Spleen (tissue), 7 donors: ENCODE data around the gene ARHGEF10L.

ENCODE experiments used
- CTCF ChIP-seq, 11 experiments: fragments of 200-600 bp in 7 of 11; fragments of 450-650 bp in 4 of 11; sonication (generic) in 4 of 11; IDR thresholded peaks in 8 of 11; conservative IDR thresholded peaks in 3 of 11; 1 replicate in 7 of 11; 2 replicates in 4 of 11; pipeline versions ENCODE4 v1.4.0 to v1.8.0; 2016 to 2021; ENCODE audit warnings: antibody characterized with exemption in 11 of 11, inconsistent platforms in 4 of 11, mild to moderate bottlenecking in 1 of 11
- POLR2A ChIP-seq, 3 donors: fragments of 450-650 bp; IDR thresholded peaks; one replicate each; pipeline ENCODE4 v1.5.1; 2017; ENCODE audit warnings: antibody characterized with exemption in 3 of 3, mild to moderate bottlenecking in 1 of 3
- POLR2AphosphoS5 ChIP-seq, 3 donors: sonication (generic); formaldehyde crosslinking; IDR thresholded peaks; one replicate each; pipeline ENCODE4 v1.5.1; 2017; ENCODE audit warnings: antibody characterized with exemption in 3 of 3
- donor health status: DM: no; HTN: no; CAD: no; lungs with moderate emphysema.
- donor health status: DM: no; HTN: no; CAD: no.
- donor health status: DM: no; HTN: no; CAD: no.

DNA sequence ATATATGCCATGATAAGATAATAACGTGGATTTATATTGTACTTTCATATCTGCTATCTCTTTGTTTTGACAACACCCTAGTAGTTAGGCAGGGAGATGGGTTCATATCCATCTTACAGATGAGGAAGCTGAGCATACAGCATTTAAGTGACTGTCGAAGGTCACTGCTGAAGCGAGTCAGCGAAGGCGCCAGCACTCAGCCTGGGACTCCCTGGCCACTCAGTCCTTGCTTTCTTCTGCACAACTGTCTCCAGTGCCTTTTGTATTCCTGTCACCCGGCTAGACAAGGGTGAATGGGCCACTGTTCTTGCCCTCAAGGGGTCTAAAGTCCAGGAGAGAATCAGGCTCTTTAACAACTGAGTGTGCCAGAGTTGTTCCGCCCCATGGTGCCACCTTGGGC is 3.1 kb downstream of the ARHGEF10L start:
- TF ChIP-seq CTCF (IDR thresholded peaks at IDR 0.05 in 8 of 11, conservative IDR thresholded peaks at IDR 0.05 in 3 of 11) = no peak
- no peak for TF ChIP-seq POLR2AphosphoS5 (IDR thresholded peaks at IDR 0.05)
- no peak for TF ChIP-seq POLR2A (IDR thresholded peaks at IDR 0.05)
